Astrocyte of the cerebellum (primary cell): ENCODE measurements around the gene TRIM52.

Source experiments
- DNase-seq: peaks from one replicate; pipeline ENCODE4 v3.0.0-alpha.2; 2011; ENCODE audit warnings: low read depth
- H3K4me3 ChIP-seq: 2 replicates; pipeline ENCODE4 v1.5.1; 2011; ENCODE audit warnings: mild to moderate bottlenecking, low read depth, low read length, moderate library complexity
- CTCF ChIP-seq: IDR thresholded peaks from 2 replicates; pipeline ENCODE4 v1.5.1; 2012; ENCODE audit warnings: low read length, low read depth, moderate library complexity, mild to moderate bottlenecking; ENCODE audit errors: missing control alignments
- in situ Hi-C: cut with HindIII; loops from 2 replicates; pipeline ENCODE4 v1.10.0; 2017; ENCODE audit warnings: low sequenced_read_pairs

The TRIM52 gene

DNA sequence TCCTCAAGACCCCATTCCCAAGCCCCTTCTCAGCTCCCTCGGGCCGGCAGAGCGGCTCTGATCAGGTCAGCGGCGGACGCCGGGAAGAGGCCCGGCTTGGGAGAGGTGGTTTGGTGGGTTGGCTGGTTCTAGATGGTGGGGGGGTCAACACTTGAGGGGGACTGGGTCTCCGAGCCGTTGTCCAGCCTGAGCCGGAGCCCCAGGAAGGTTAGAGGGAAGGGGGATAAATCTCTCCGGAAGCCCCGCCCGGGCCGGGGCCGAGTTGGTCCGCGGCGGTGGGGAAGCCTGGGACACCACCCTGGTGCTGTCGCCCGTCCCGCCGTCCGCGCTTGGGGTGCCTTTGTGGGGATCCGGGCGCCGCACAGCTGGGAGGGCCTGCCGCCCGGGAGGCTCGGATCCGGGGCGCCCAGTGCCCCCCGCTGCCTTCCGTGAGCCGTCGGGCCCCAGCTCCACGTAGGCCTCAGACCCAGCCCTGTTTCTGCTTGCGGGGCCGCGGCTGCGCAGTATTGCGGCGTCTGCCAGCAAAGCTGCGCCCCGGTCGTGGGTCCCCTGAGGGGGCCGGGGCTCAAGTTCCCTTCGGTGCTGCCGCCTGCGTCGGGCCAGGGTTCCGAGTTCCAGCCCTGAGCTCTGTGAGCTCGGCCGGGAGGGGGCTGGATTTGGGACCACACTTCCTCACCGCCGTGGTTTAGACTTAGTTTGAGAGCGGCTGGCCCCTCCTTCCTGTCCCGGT is 542 bp upstream of the TRIM52 start:
- H3K4me3 ChIP-seq, result peak overlapping the region; percentile 90
- DNase-seq, result no peak
- no peak for TF ChIP-seq CTCF
- in situ Hi-C loops, result no loop called here

DNA sequence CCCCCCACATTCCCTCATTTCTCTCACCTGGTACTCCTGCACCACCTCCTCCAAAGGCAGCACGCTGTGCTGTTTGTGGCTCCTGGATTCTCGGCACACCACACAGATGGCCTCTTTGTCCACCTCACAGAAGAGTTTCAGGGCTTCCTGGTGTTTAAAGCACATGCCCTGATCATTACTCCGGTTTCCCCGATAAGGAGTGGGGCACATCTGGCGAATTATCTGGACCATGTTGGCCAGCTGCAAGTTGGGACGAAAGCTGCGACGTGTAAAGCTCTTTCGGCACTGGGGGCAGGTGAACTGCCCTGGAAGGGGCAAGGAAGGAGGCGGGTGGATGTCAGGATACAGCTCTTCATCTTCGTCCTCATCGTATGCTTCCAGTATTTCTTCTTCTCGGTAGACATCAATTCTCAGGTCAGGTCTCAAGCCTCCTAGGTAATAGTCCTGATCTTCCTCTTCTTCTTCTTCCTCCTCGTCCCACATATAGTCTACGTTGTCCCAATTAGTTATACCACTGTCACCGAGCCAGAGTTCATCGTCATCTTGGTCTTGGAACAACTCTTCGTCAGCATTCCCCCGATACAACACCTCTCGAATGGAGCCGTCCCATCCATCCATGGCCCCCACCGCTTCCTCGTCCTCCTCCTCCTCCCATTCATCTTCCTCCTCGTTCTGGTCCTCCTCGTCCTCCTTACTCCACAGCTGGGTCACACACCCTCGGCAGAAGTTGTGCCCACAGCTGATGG is 796 bp downstream of the TRIM52 start:
- TF ChIP-seq CTCF, result no peak
- peak overlapping the region; percentile 90 for H3K4me3 ChIP-seq
- in situ Hi-C loops, result no loop called here
- DNase-seq, result no peak

DNA sequence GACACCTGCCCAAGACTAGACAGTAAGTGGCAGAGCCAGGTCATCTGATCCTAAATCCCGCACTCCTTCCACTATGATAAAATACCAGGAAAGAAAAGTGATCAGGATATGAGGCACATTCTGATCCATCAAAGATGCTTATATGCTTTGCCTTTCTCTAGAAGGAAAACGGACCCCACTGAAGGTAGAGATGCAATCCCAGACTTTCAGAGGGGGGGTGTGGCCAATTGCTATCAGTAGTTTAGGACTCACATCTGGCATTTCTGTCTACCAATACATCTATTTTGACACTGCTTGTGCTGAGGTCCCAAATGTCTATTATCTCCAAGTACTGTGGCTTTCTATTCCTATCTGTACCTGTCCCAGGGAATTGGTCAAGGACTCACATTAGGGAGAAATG is 1.7 kb downstream of the TRIM52 start:
- in situ Hi-C loops, result no loop called here
- no peak for DNase-seq
- TF ChIP-seq CTCF, result no peak
- peak overlapping the region; percentile 90 for H3K4me3 ChIP-seq

DNA sequence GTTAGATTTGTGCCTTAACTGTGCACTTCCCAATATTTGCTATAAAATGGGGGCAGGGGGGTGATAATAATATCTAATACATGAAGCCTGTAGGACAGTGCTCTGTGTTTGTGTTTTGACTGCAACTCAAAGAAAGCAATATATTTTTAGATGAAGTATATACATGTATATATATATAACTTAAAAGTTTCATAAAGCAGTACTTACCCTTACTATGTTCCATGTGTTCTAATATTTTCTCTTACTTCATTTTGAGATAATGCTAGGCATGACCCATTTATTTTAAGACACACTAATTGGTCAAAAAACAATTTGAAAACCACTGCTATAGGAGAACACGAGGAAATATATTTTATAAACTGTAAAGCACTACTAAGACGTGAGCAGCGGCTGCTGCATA is 2.4 kb downstream of the TRIM52 start:
- TF ChIP-seq CTCF, result no peak
- no peak for DNase-seq
- H3K4me3 ChIP-seq, result peak overlapping the region; percentile 90
- in situ Hi-C loops, result no loop called here

GRCh38 chr5:181255836-181256578 is 4.9 kb downstream of the TRIM52 start:
- in situ Hi-C loops, result no loop called here
- no peak for DNase-seq
- no peak overlapping the region for H3K4me3 ChIP-seq
- TF ChIP-seq CTCF, result no peak

GRCh38 chr5:181255276-181255675 is 5.7 kb downstream of the TRIM52 start:
- no peak overlapping the region for H3K4me3 ChIP-seq
- in situ Hi-C loops, result no loop called here
- TF ChIP-seq CTCF, result no peak
- DNase-seq, result no peak
